GM12878 (cell line): Measurements from ENCODE around the gene NAA11. TPM values are rescaled to one million over a fixed set of nuclear protein-coding genes. Genes with fewer than 3 reads are reported as not detected.

ENCODE experiments used
- ATAC-seq: fragments of 200-7000 bp; cut with Tn5 transposase; 3 replicates; pipeline ENCODE4 v1.9.1; 2020; ENCODE audit warnings: mild to moderate bottlenecking, moderate library complexity
- BruUV-seq: library from RNA; stranded (reverse); fragments of 400-500 nt; replicated peaks from 2 replicates; lab custom pipeline; 2021; lab: Mats Ljungman, UMichigan
- CTCF ChIA-PET: fragments of 300-600 bp; sonication (Branson Sonifier 250); formaldehyde crosslinking; extraction: SDS; loops from one replicate; lab custom pipeline; 2021; ENCODE audit warnings: inconsistent platforms; lab: Yijun Ruan, JAX
- POLR2A ChIA-PET: fragments of 350-600 bp; formaldehyde crosslinking; extraction: SDS; loops from one replicate; lab custom pipeline; 2021; ENCODE audit warnings: inconsistent platforms; lab: Charles Lee
- RAD21 ChIA-PET: fragments of 300-600 bp; sonication (Branson Sonifier 250); formaldehyde crosslinking; loops from one replicate; lab custom pipeline; 2023; ENCODE audit warnings: antibody characterized with exemption; ENCODE audit not compliant: unreplicated experiment; lab: Charles Lee
- SMC1A ChIA-PET: fragments of 300-600 bp; sonication (Branson Sonifier 250); formaldehyde crosslinking; loops from one replicate; lab custom pipeline; 2023; ENCODE audit not compliant: unreplicated experiment, uncharacterized antibody; lab: Charles Lee
- DNase-seq: peaks from one replicate; pipeline ENCODE4 v3.0.0-alpha.2; 2011; ENCODE audit warnings: low read depth, low spot score
- FAIRE-seq: peaks from 3 replicates; lab custom pipeline; 2011; peaks lifted over from hg19 to GRCh38; lab: Jason Lieb, UNC
- H2AFZ ChIP-seq: 2 replicates; pipeline ENCODE4 v1.6.0; 2011; ENCODE audit warnings: low read depth, low read length, control low read depth; ENCODE audit not compliant: control insufficient read depth
- H3K27ac ChIP-seq: 2 replicates; pipeline ENCODE4 v1.5.1; 2011; ENCODE audit warnings: control low read depth; ENCODE audit not compliant: control insufficient read depth, insufficient read depth
- H3K27me3 ChIP-seq, 2 experiments: replicated peaks in 1 of 2; 2 replicates each; pipeline versions ENCODE4 v1.6.0 to v1.6.1; 2011; ENCODE audit warnings: low read length in 1 of 2; ENCODE audit not compliant: control insufficient read depth in 2 of 2, insufficient read depth in 2 of 2
- H3K36me3 ChIP-seq, 2 experiments: 2 replicates each; pipeline ENCODE4 v1.5.1; 2011; ENCODE audit warnings: low read length in 1 of 2; ENCODE audit not compliant: control insufficient read depth in 2 of 2, insufficient read depth in 2 of 2
- H3K4me1 ChIP-seq: 2 replicates; pipeline ENCODE4 v1.6.1; 2011; ENCODE audit warnings: mild to moderate bottlenecking, low read length, moderate library complexity, mixed read lengths; ENCODE audit not compliant: control insufficient read depth, insufficient read depth
- H3K4me2 ChIP-seq: 2 replicates; pipeline ENCODE4 v1.6.0; 2011; ENCODE audit warnings: control low read depth; ENCODE audit not compliant: control insufficient read depth, insufficient read depth
- H3K4me3 ChIP-seq: fragments of 200-600 bp; sonication (generic); 2 replicates; pipeline ENCODE4 v1.5.1; 2016
- H3K79me2 ChIP-seq: 2 replicates; pipeline ENCODE4 v1.6.0; 2011; ENCODE audit warnings: low read length; ENCODE audit not compliant: control insufficient read depth, insufficient read depth
- H3K9ac ChIP-seq: 2 replicates; pipeline ENCODE4 v1.8.0; 2011; ENCODE audit warnings: low read length, control low read depth, mixed read lengths; ENCODE audit not compliant: control insufficient read depth, insufficient read depth
- H3K9me3 ChIP-seq: replicated peaks from 3 replicates; pipeline ENCODE4 v1.5.1; 2011; ENCODE audit warnings: mild to moderate bottlenecking, low read length; ENCODE audit not compliant: control insufficient read depth, insufficient read depth
- H4K20me1 ChIP-seq: 2 replicates; pipeline ENCODE4 v1.6.0; 2011; ENCODE audit not compliant: control insufficient read depth, insufficient read depth
- CBFB ChIP-seq: IDR thresholded peaks from 2 replicates; pipeline ENCODE4 v1.6.1; 2016; ENCODE audit warnings: antibody characterized with exemption, low read depth
- ETV6 ChIP-seq, 2 experiments: fragments of 450-650 bp in 1 of 2; IDR thresholded peaks in 1 of 2; conservative IDR thresholded peaks in 1 of 2; 2 replicates each; pipeline ENCODE4 v1.6.1; 2014; ENCODE audit warnings: antibody characterized with exemption in 1 of 2, borderline replicate concordance in 1 of 2, low read depth in 1 of 2, mild to moderate bottlenecking in 1 of 2, moderate library complexity in 1 of 2
- KDM1A ChIP-seq: fragments of 200-600 bp; sonication (generic); IDR thresholded peaks from 2 replicates; pipeline ENCODE4 v1.6.1; 2016; ENCODE audit warnings: borderline replicate concordance
- NBN ChIP-seq: fragments of 450-650 bp; IDR thresholded peaks from 2 replicates; pipeline ENCODE4 v1.6.1; 2016
- NFXL1 ChIP-seq: fragments of 450-650 bp; IDR thresholded peaks from 2 replicates; pipeline ENCODE4 v1.6.1; 2017; ENCODE audit warnings: antibody characterized with exemption, mild to moderate bottlenecking, borderline replicate concordance
- RCOR1 ChIP-seq: conservative IDR thresholded peaks from 2 replicates; pipeline ENCODE4 v1.6.1; 2012; ENCODE audit warnings: low read depth, low read length, improper control_type of control experiment
- SMARCA5 ChIP-seq: fragments of 450-650 bp; IDR thresholded peaks from 2 replicates; pipeline ENCODE4 v1.6.1; 2017; ENCODE audit warnings: mild to moderate bottlenecking
- WRNIP1 ChIP-seq: IDR thresholded peaks from 2 replicates; pipeline ENCODE4 v1.6.1; 2011; ENCODE audit warnings: low read depth, low read length, improper control_type of control experiment, borderline replicate concordance
- ZNF207 ChIP-seq: fragments of 450-650 bp; IDR thresholded peaks from 2 replicates; pipeline ENCODE4 v1.6.1; 2014; ENCODE audit warnings: antibody characterized with exemption, mild to moderate bottlenecking, borderline replicate concordance
- WGBS: methylation state at CpG from one replicate; pipeline ENCODE4 v1.1.6; 2016; ENCODE audit warnings: low lambda C conversion rate; ENCODE audit not compliant: insufficient replicate concordance, insufficient coverage; ENCODE audit errors: missing lambda C conversion rate; 5-methylcytosine and 5-hydroxymethylcytosine counted together
- in situ Hi-C: fragments of 300-500 bp; cut with MboI; formaldehyde crosslinking; loops from 9 replicates; pipeline ENCODE4 v1.14.3; 2018; ENCODE audit warnings: mixed read lengths
- intact Hi-C: fragments of 100-400 bp; cut with micrococcal nuclease; formaldehyde crosslinking; loops from one replicate; pipeline ENCODE4 v1.14.2; 2022; ENCODE audit not compliant: unreplicated experiment
- polyA plus RNA-seq, 11 experiments: library from polyadenylated mRNA; depleted of rRNA in 4 of 11; unstranded in 6 of 11; stranded (reverse) in 5 of 11; fragments of >200 nt; fragmentation: Nextera tagmentation in 4 of 11; fragmentation: Illumina TruSeq in 1 of 11; extraction: Ambion mirVana in 4 of 11; extraction: Trizol in 1 of 11; gene quantifications; 1 replicate in 1 of 11; 2 replicates in 10 of 11; pipeline versions ENCODE4 v1.2.1 to v1.2.3, GENCODE V29; 2011 to 2016; ENCODE audit warnings: inconsistent platforms in 2 of 11, missing spikeins in 2 of 11, low read depth in 1 of 11
- total RNA-seq, 4 experiments: library from RNA; depleted of rRNA in 3 of 4; stranded (reverse); fragments of >200 nt in 3 of 4; fragmentation: Illumina TruSeq in 1 of 4; extraction: Trizol in 1 of 4; gene quantifications; 2 replicates each; pipeline versions ENCODE4 v1.2.1 to v1.2.3, GENCODE V29; 2013 to 2021

The NAA11 gene
- total and polyA plus RNA-seq, 10 of the 15 experiments (the other 5 are each of a cell fraction or from before 2014, with no cell fraction given): 0.12 to 0.16 TPM; not detected in 8

- Histone ChIP-seq H3K4me3 (no peak overlapping the region), H3K79me2 (no peaks in the 10 kb centered on the region), H3K36me3 (no peaks in the 10 kb centered on the region), H3K27me3 (no peaks in the 10 kb centered on the region; a peak in 1 of 4 replicates), H3K9me3 (no peaks in the 10 kb centered on the region), H3K4me2 (no peak overlapping the region), H3K4me1 (no peaks in the 10 kb centered on the region), H4K20me1 (no peaks in the 10 kb centered on the region), H3K27ac (no peak overlapping the region), H2AFZ (no peak overlapping the region), H3K9ac (no peak overlapping the region)
- ChIA-PET POLR2A (no interaction called here), RAD21 (no interaction called here), SMC1A (interaction anchor here (0.6 to 2.0 kb wide), 4 partner anchors 10 to 245 kb away, joined by 3 to 6 read pairs (median 3); no protein-coding TSS in a partner anchor), CTCF (interaction anchor here (0.7 to 2.8 kb wide), 2 partner anchors 15 to 373 kb away, joined by 3 to 8 read pairs; no protein-coding TSS in a partner anchor)
- in situ Hi-C loops (no loop called here), intact Hi-C loops (no loop called here)
- no peak for ATAC-seq
- TF ChIP-seq ZNF207 (no peak), SMARCA5 (no peak), CBFB (no peak), ETV6 (conservative IDR thresholded peaks at IDR 0.05 in 1 of 2, IDR thresholded peaks at IDR 0.05 in 1 of 2; ENCODE audit: borderline replicate concordance in 1 of 2, low read depth in 1 of 2) (no peak), NFXL1 (no peak), WRNIP1 (no peak), RCOR1 (no peak), NBN (no peak), KDM1A (no peak)
- no TSS peak for BruUV-seq
- WGBS: 42% methylated on average over 2 of the region's 2 CpGs
- FAIRE-seq: no peak
- DNase-seq: no peak
Observed at GRCh38 chr4:79315891-79316290, 10.0 kb downstream of the NAA11 start.
